ENCODE results near the gene BID.

BID gene

GRCh38 chr22:17817511-17818065 is 43.3 kb upstream of the BID start:
- no peak overlapping the region for H3K27ac ChIP-seq (replicated peaks)
- no peak for TF ChIP-seq POLR2AphosphoS5 (IDR thresholded peaks at IDR 0.05; ENCODE audit: low read depth)
- no peak for TF ChIP-seq CTCF (IDR thresholded peaks at IDR 0.05; ENCODE audit: insufficient read depth, low read length)
- TF ChIP-seq SPI1 (IDR thresholded peaks at IDR 0.05; ENCODE audit: borderline replicate concordance, low read depth) = no peak
- TF ChIP-seq GABPA (IDR thresholded peaks at IDR 0.05; ENCODE audit: low read depth) = no peak
- no peak for TF ChIP-seq REST (IDR thresholded peaks at IDR 0.05; ENCODE audit: insufficient replicate concordance, low read depth)
- H3K27me3 ChIP-seq (ENCODE audit: insufficient read depth, poor library complexity, severe bottlenecking) = no peaks in the 10 kb centered on the region
- no peak overlapping the region for H3K4me3 ChIP-seq (replicated peaks; ENCODE audit: insufficient read depth, low read length)
- DNase-seq (ENCODE audit: low read depth in 1 of 2, low spot score in 1 of 2) = no peak

- DNase-seq (ENCODE audit: low read depth in 1 of 2, low spot score in 1 of 2) = no peak
- no peak overlapping the region for H3K4me3 ChIP-seq (replicated peaks; ENCODE audit: insufficient read depth, low read length)
- no peaks in the 10 kb centered on the region for H3K27me3 ChIP-seq (ENCODE audit: insufficient read depth, poor library complexity, severe bottlenecking)
- TF ChIP-seq CTCF (IDR thresholded peaks at IDR 0.05; ENCODE audit: insufficient read depth, low read length) (no peak), SPI1 (IDR thresholded peaks at IDR 0.05; ENCODE audit: borderline replicate concordance, low read depth) (no peak)
- H3K27ac ChIP-seq (replicated peaks) = no peak overlapping the region
Measured at GRCh38 chr22:17817079-17817478, 42.8 kb upstream of the BID start.

GRCh38 chr22:17816649-17817048 is 42.4 kb upstream of the BID start:
- H3K4me3 ChIP-seq (replicated peaks; ENCODE audit: insufficient read depth, low read length) = no peak overlapping the region
- no peak for DNase-seq (ENCODE audit: low read depth in 1 of 2, low spot score in 1 of 2)
- no peak overlapping the region for H3K27ac ChIP-seq (replicated peaks)
- no peaks in the 10 kb centered on the region for H3K27me3 ChIP-seq (ENCODE audit: insufficient read depth, poor library complexity, severe bottlenecking)
- TF ChIP-seq GABPA (IDR thresholded peaks at IDR 0.05; ENCODE audit: low read depth) = no peak

GRCh38 chr22:17815703-17816254 is 41.5 kb upstream of the BID start:
- no peak for DNase-seq (ENCODE audit: low read depth in 1 of 2, low spot score in 1 of 2)
- no peak overlapping the region for H3K27ac ChIP-seq (replicated peaks)
- no peak overlapping the region for H3K4me3 ChIP-seq (replicated peaks; ENCODE audit: insufficient read depth, low read length)
- no peaks in the 10 kb centered on the region for H3K27me3 ChIP-seq (ENCODE audit: insufficient read depth, poor library complexity, severe bottlenecking)
- TF ChIP-seq GABPA (IDR thresholded peaks at IDR 0.05; ENCODE audit: low read depth) = no peak
- TF ChIP-seq SPI1 (IDR thresholded peaks at IDR 0.05; ENCODE audit: borderline replicate concordance, low read depth) = 0 out of 2 replicates have a peak, but pooled peaks have one; percentile 4
- TF ChIP-seq REST (IDR thresholded peaks at IDR 0.05; ENCODE audit: insufficient replicate concordance, low read depth) = no peak
- TF ChIP-seq POLR2AphosphoS5 (IDR thresholded peaks at IDR 0.05; ENCODE audit: low read depth) = no peak
- TF ChIP-seq CTCF (IDR thresholded peaks at IDR 0.05; ENCODE audit: insufficient read depth, low read length) = no peak
